ENCODE results near the gene ESPL1.

Gene ESPL1

GRCh38 chr12:53255996-53256395, 12.1 kb upstream of the ESPL1 start:
- no peak for DNase-seq (ENCODE audit: low read depth in 1 of 2, low spot score in 1 of 2)

GRCh38 chr12:53258541-53259539, 9.3 kb upstream of the ESPL1 start:
- no peak for DNase-seq (ENCODE audit: low read depth in 1 of 2, low spot score in 1 of 2)

- DNase-seq (ENCODE audit: low read depth in 1 of 2, low spot score in 1 of 2) = no peak
These were observed 8.2 kb upstream of the ESPL1 start for GRCh38 chr12:53259891-53260290.

- DNase-seq (ENCODE audit: low read depth in 1 of 2, low spot score in 1 of 2) = no peak
These were observed 2.3 kb upstream of the ESPL1 start for GRCh38 chr12:53265783-53266182.

GRCh38 chr12:53267306-53267998, 647 bp upstream of the ESPL1 start:
- no peak for DNase-seq (ENCODE audit: low read depth in 1 of 2, low spot score in 1 of 2)

- DNase-seq (ENCODE audit: low read depth in 1 of 2, low spot score in 1 of 2) = no peak
These were observed 797 bp downstream of the ESPL1 start for GRCh38 chr12:53268630-53269562.

- DNase-seq (ENCODE audit: low read depth in 1 of 2, low spot score in 1 of 2) = no peak
These were observed 6.3 kb downstream of the ESPL1 start for GRCh38 chr12:53274445-53274844.

- DNase-seq (ENCODE audit: low read depth in 1 of 2, low spot score in 1 of 2) = no peak
These were observed 8.4 kb downstream of the ESPL1 start for GRCh38 chr12:53276511-53276910.

- no peak for DNase-seq (ENCODE audit: low read depth in 1 of 2, low spot score in 1 of 2)
These were observed 9.9 kb downstream of the ESPL1 start for GRCh38 chr12:53277981-53278380.

GRCh38 chr12:53279283-53279869, 11.3 kb downstream of the ESPL1 start:
- no peak for DNase-seq (ENCODE audit: low read depth in 1 of 2, low spot score in 1 of 2)

GRCh38 chr12:53279888-53280498, 11.9 kb downstream of the ESPL1 start:
- DNase-seq (ENCODE audit: low read depth in 1 of 2, low spot score in 1 of 2) = no peak

GRCh38 chr12:53286448-53286847, 18.3 kb downstream of the ESPL1 start:
- DNase-seq (ENCODE audit: low read depth in 1 of 2, low spot score in 1 of 2) = no peak

GRCh38 chr12:53287741-53288216, 19.7 kb downstream of the ESPL1 start:
- DNase-seq (ENCODE audit: low read depth in 1 of 2, low spot score in 1 of 2) = peak; percentile 56 to 57

GRCh38 chr12:53288322-53288721, 20.2 kb downstream of the ESPL1 start:
- no peak for DNase-seq (ENCODE audit: low read depth in 1 of 2, low spot score in 1 of 2)

GRCh38 chr12:53289891-53290290, 21.8 kb downstream of the ESPL1 start:
- no peak for DNase-seq (ENCODE audit: low read depth in 1 of 2, low spot score in 1 of 2)

GRCh38 chr12:53290661-53291060, 22.6 kb downstream of the ESPL1 start:
- DNase-seq (ENCODE audit: low read depth in 1 of 2, low spot score in 1 of 2) = no peak

- DNase-seq (ENCODE audit: low read depth in 1 of 2, low spot score in 1 of 2) = no peak
These were observed 24.3 kb downstream of the ESPL1 start for GRCh38 chr12:53292426-53292825.

- peak; percentile 69 to 70 for DNase-seq (ENCODE audit: low read depth in 1 of 2, low spot score in 1 of 2)
These were observed 27.2 kb downstream of the ESPL1 start, which contains the start of gene PFDN5 for GRCh38 chr12:53295070-53295890. PFDN5 (plus strand) TSS chr12:53295542; CDS start chr12:53295568, 26 bp downstream.

GRCh38 chr12:53295891-53296219, 27.8 kb downstream of the ESPL1 start:
- no peak for DNase-seq (ENCODE audit: low read depth in 1 of 2, low spot score in 1 of 2)

Data from stimulated activated CD4-positive, alpha-beta T cell treated with anti-CD3 and anti-CD28 coated beads, Interleukin-15, amount 100 ng/mL, for 1 hour (primary cell).